ENCODE measurements around the gene LNPEP.

The LNPEP gene

GRCh38 chr5:96935559-96936430 is at the start of gene LNPEP:
Gene LNPEP, plus strand, starts transcription at chr5:96936080. Its CDS starts 76 bp downstream, at chr5:96936156.
- ATAC-seq (ENCODE audit: insufficient read depth, low read depth) (peak; percentile 60), DNase-seq (peak; percentile 98)
- peak within 1 kb of the TSS; percentile 52 to 83 for H3K4me3 ChIP-seq (ENCODE audit: low read depth in 1 of 2, low read length in 2 of 2)
- H3K27me3 ChIP-seq (ENCODE audit: insufficient read depth, low read length, poor library complexity), result no peaks in the 10 kb centered on the region
- peak within 1 kb of the TSS; percentile 81 for H3K9ac ChIP-seq (ENCODE audit: low read depth, low read length)
- H3K4me1 ChIP-seq (ENCODE audit: insufficient read depth, low read length), result peaks cover 68% of the 10 kb centered on the region
- no peaks in the 10 kb centered on the region for H3K9me3 ChIP-seq (ENCODE audit: insufficient read depth, low read length, severe bottlenecking)
- H3K36me3 ChIP-seq (ENCODE audit: insufficient read depth, low read length), result no peaks in the 10 kb centered on the region; the same call in 1 of the 2 replicates
- peak within 1 kb of the TSS; percentile 82 for H2AFZ ChIP-seq (ENCODE audit: low read depth, low read length)
- peak within 1 kb of the TSS; percentile 78 for H3K4me2 ChIP-seq (ENCODE audit: insufficient read depth, low read length)
- peaks cover 79% of the 10 kb centered on the region for H3K79me2 ChIP-seq (ENCODE audit: insufficient read depth, low read length)
- TF ChIP-seq CTCF (IDR thresholded peaks at IDR 0.05; ENCODE audit: borderline replicate concordance, extremely low read depth, low read length, poor library complexity, severe bottlenecking) (no peak), EZH2 (IDR thresholded peaks at IDR 0.05; ENCODE audit: borderline replicate concordance, low read depth, low read length, severe bottlenecking) (no peak)
- H3K27ac ChIP-seq (ENCODE audit: low read length), result peak within 1 kb of the TSS; percentile 98
- peaks cover 7% of the 10 kb centered on the region; the same call in 1 of the 2 replicates for H4K20me1 ChIP-seq (ENCODE audit: insufficient read depth, low read length)

GRCh38 chr5:96893342-96893741 is 42.5 kb upstream of the LNPEP start:
- DNase-seq (no peak), ATAC-seq (ENCODE audit: insufficient read depth, low read depth) (no peak)
- Histone ChIP-seq H3K4me2 (ENCODE audit: insufficient read depth, low read length) (no peak overlapping the region), H3K27me3 (ENCODE audit: insufficient read depth, low read length, poor library complexity) (no peaks in the 10 kb centered on the region), H2AFZ (ENCODE audit: low read depth, low read length) (no peak overlapping the region), H3K27ac (ENCODE audit: low read length) (no peak overlapping the region), H3K9ac (ENCODE audit: low read depth, low read length) (no peak overlapping the region), H3K36me3 (ENCODE audit: insufficient read depth, low read length) (peaks cover 91% of the 10 kb centered on the region), H3K79me2 (ENCODE audit: insufficient read depth, low read length) (no peaks in the 10 kb centered on the region), H3K4me1 (ENCODE audit: insufficient read depth, low read length) (no peaks in the 10 kb centered on the region), H3K4me3 (ENCODE audit: low read depth in 1 of 2, low read length in 2 of 2) (no peak overlapping the region), H3K9me3 (ENCODE audit: insufficient read depth, low read length, severe bottlenecking) (no peaks in the 10 kb centered on the region), H4K20me1 (ENCODE audit: insufficient read depth, low read length) (no peaks in the 10 kb centered on the region)
- TF ChIP-seq CTCF (IDR thresholded peaks at IDR 0.05; ENCODE audit: borderline replicate concordance, extremely low read depth, low read length, poor library complexity, severe bottlenecking) (no peak), EZH2 (IDR thresholded peaks at IDR 0.05; ENCODE audit: borderline replicate concordance, low read depth, low read length, severe bottlenecking) (no peak)

GRCh38 chr5:96896276-96896675 is 39.6 kb upstream of the LNPEP start:
- Histone ChIP-seq H3K27me3 (ENCODE audit: insufficient read depth, low read length, poor library complexity) (no peaks in the 10 kb centered on the region), H2AFZ (ENCODE audit: low read depth, low read length) (no peak overlapping the region), H4K20me1 (ENCODE audit: insufficient read depth, low read length) (no peaks in the 10 kb centered on the region), H3K79me2 (ENCODE audit: insufficient read depth, low read length) (no peaks in the 10 kb centered on the region), H3K4me1 (ENCODE audit: insufficient read depth, low read length) (no peaks in the 10 kb centered on the region), H3K4me2 (ENCODE audit: insufficient read depth, low read length) (no peak overlapping the region), H3K9ac (ENCODE audit: low read depth, low read length) (no peak overlapping the region), H3K4me3 (ENCODE audit: low read depth in 1 of 2, low read length in 2 of 2) (no peak overlapping the region), H3K27ac (ENCODE audit: low read length) (no peak overlapping the region), H3K36me3 (ENCODE audit: insufficient read depth, low read length) (peaks cover 90% of the 10 kb centered on the region), H3K9me3 (ENCODE audit: insufficient read depth, low read length, severe bottlenecking) (no peaks in the 10 kb centered on the region)
- no peak for TF ChIP-seq CTCF (IDR thresholded peaks at IDR 0.05; ENCODE audit: borderline replicate concordance, extremely low read depth, low read length, poor library complexity, severe bottlenecking)
- no peak for TF ChIP-seq EZH2 (IDR thresholded peaks at IDR 0.05; ENCODE audit: borderline replicate concordance, low read depth, low read length, severe bottlenecking)
- DNase-seq, result no peak
- ATAC-seq (ENCODE audit: insufficient read depth, low read depth), result no peak
